Stimulated activated CD8-positive, alpha-beta memory T cell treated with anti-CD3 and anti-CD28 coated beads, Interleukin-7, amount 100 ng/mL, for 1 hour (primary cell): ENCODE results near the gene ICOS.
"Not testable (repeated sequence)": the region's sequence is repeated elsewhere in the genome, so short reads cannot be mapped to it uniquely, and the experiment has no call there.

ENCODE experiments used
- DNase-seq, 2 donors: peaks; one replicate each; pipeline ENCODE4 v3.0.0-alpha.2; 2020; ENCODE audit warnings: low read depth in 2 of 2

ICOS gene

GRCh38 chr2:203973676-203974075, 37.1 kb downstream of the ICOS start:
- DNase-seq = no peak

- no peak for DNase-seq
Measured at GRCh38 chr2:203975912-203976311, 39.3 kb downstream of the ICOS start.

- no peak for DNase-seq
Measured at GRCh38 chr2:203982276-203982675, 45.7 kb downstream of the ICOS start.

GRCh38 chr2:203983064-203983715, 46.6 kb downstream of the ICOS start:
- DNase-seq = no peak

GRCh38 chr2:203985978-203986377, 49.4 kb downstream of the ICOS start:
- not testable (repeated sequence) for DNase-seq

GRCh38 chr2:203987959-203988358, 51.4 kb downstream of the ICOS start:
- DNase-seq = no peak

- DNase-seq = no peak
Measured at GRCh38 chr2:203988500-203989260, 52.1 kb downstream of the ICOS start.

GRCh38 chr2:203989521-203989920, 53.0 kb downstream of the ICOS start:
- DNase-seq = no peak

- no peak for DNase-seq
Measured at GRCh38 chr2:203992509-203992908, 55.9 kb downstream of the ICOS start.

- no peak for DNase-seq
Measured at GRCh38 chr2:203993011-203993410, 56.4 kb downstream of the ICOS start.

GRCh38 chr2:203993560-203993959, 57.0 kb downstream of the ICOS start:
- no peak for DNase-seq

GRCh38 chr2:203994735-203995134, 58.2 kb downstream of the ICOS start:
- DNase-seq = no peak

- no peak for DNase-seq
Measured at GRCh38 chr2:203996692-203997091, 60.1 kb downstream of the ICOS start.

- DNase-seq = no peak
Measured at GRCh38 chr2:203997481-203997880, 60.9 kb downstream of the ICOS start.

- no peak for DNase-seq
Measured at GRCh38 chr2:203997980-203998809, 61.6 kb downstream of the ICOS start.

- DNase-seq = no peak
Measured at GRCh38 chr2:203999835-204000234, 63.3 kb downstream of the ICOS start.

- DNase-seq = no peak
Measured at GRCh38 chr2:204000446-204000845, 63.9 kb downstream of the ICOS start.

GRCh38 chr2:204003276-204003990, 66.9 kb downstream of the ICOS start:
- DNase-seq = no peak

- DNase-seq = no peak
Measured at GRCh38 chr2:204004912-204005311, 68.3 kb downstream of the ICOS start.

GRCh38 chr2:204005940-204006721, 69.6 kb downstream of the ICOS start:
- no peak for DNase-seq

GRCh38 chr2:204008352-204008751, 71.8 kb downstream of the ICOS start:
- no peak for DNase-seq
